Glutamatergic neuron (in vitro differentiated cells): ENCODE results near the gene QKI. TPM values are rescaled to one million over a fixed set of nuclear protein-coding genes. Genes with fewer than 3 reads are reported as not detected.
"Not testable (repeated sequence)": the region's sequence is repeated elsewhere in the genome, so short reads cannot be mapped to it uniquely, and the experiment has no call there.

Experiments
- DNase-seq: peaks from one replicate; pipeline ENCODE4 v3.0.0; 2022
- H3K27ac Mint-ChIP-seq: one replicate; pipeline ENCODE4 v1.8.0; 2020; ENCODE audit warnings: mild to moderate bottlenecking, mixed read lengths, inconsistent platforms; ENCODE audit not compliant: unreplicated experiment
- H3K27me3 Mint-ChIP-seq: one replicate; pipeline ENCODE4 v1.8.0; 2020; ENCODE audit warnings: mild to moderate bottlenecking, moderate library complexity, mixed read lengths, inconsistent platforms; ENCODE audit not compliant: unreplicated experiment
- H3K36me3 Mint-ChIP-seq: one replicate; pipeline ENCODE4 v1.8.0; 2020; ENCODE audit warnings: mild to moderate bottlenecking, mixed read lengths, inconsistent platforms; ENCODE audit not compliant: unreplicated experiment
- H3K4me1 Mint-ChIP-seq: one replicate; pipeline ENCODE4 v1.8.0; 2020; ENCODE audit warnings: mild to moderate bottlenecking, low read depth, mixed read lengths, inconsistent platforms; ENCODE audit not compliant: unreplicated experiment
- H3K4me3 Mint-ChIP-seq: one replicate; pipeline ENCODE4 v1.8.0; 2020; ENCODE audit warnings: mild to moderate bottlenecking, mixed read lengths, inconsistent platforms; ENCODE audit not compliant: unreplicated experiment
- H3K9me3 Mint-ChIP-seq: one replicate; pipeline ENCODE4 v1.8.0; 2020; ENCODE audit warnings: mild to moderate bottlenecking, moderate library complexity, mixed read lengths, inconsistent platforms; ENCODE audit not compliant: unreplicated experiment
- CTCF ChIP-seq: fragments of 200-600 bp; sonication (generic); IDR thresholded peaks from one replicate; pipeline ENCODE4 v1.5.0; 2021; ENCODE audit not compliant: partially characterized antibody, unreplicated experiment
- total RNA-seq: library from RNA; stranded (reverse); fragmentation: NEBNext Ultra II Directional; extraction: Animal tissue kit (Norgen Biotek cat#: 25700); gene quantifications from one replicate; pipeline ENCODE4 v1.2.1, GENCODE V29; 2021; ENCODE audit not compliant: unreplicated experiment

Gene QKI
- total RNA-seq, 1 donor from 2014 or later: 50.5 TPM

- DNase-seq: no peak
- Mint-ChIP-seq H3K9me3 (peaks cover 4% of the 10 kb centered on the region), H3K36me3 (peaks cover 21% of the 10 kb centered on the region), H3K4me1 (peaks cover 6% of the 10 kb centered on the region), H3K27ac (no peak overlapping the region), H3K27me3 (no peaks in the 10 kb centered on the region), H3K4me3 (no peak overlapping the region)
- no peak for TF ChIP-seq CTCF
These were observed 54.2 kb downstream of the QKI start for GRCh38 chr6:163468738-163469137.

- Mint-ChIP-seq H3K4me3 (no peak overlapping the region), H3K27ac (no peak overlapping the region), H3K9me3 (peaks cover 4% of the 10 kb centered on the region), H3K4me1 (peaks cover 6% of the 10 kb centered on the region), H3K27me3 (no peaks in the 10 kb centered on the region), H3K36me3 (peaks cover 21% of the 10 kb centered on the region)
- no peak for TF ChIP-seq CTCF
- no peak for DNase-seq
These were observed 55.0 kb downstream of the QKI start for GRCh38 chr6:163469459-163469985.

- no peaks in the 10 kb centered on the region for H3K27me3 Mint-ChIP-seq
- H3K27ac Mint-ChIP-seq: no peak overlapping the region
- DNase-seq: no peak
- TF ChIP-seq CTCF: no peak
- H3K4me3 Mint-ChIP-seq: no peak overlapping the region
- H3K36me3 Mint-ChIP-seq: peaks cover 21% of the 10 kb centered on the region
- H3K4me1 Mint-ChIP-seq: peaks cover 6% of the 10 kb centered on the region
- peaks cover 6% of the 10 kb centered on the region for H3K9me3 Mint-ChIP-seq
These were observed 56.1 kb downstream of the QKI start for GRCh38 chr6:163470611-163471010.

- TF ChIP-seq CTCF: no peak
- no peak for DNase-seq
- Mint-ChIP-seq H3K27me3 (no peaks in the 10 kb centered on the region), H3K4me3 (no peak overlapping the region), H3K27ac (no peak overlapping the region), H3K36me3 (peaks cover 17% of the 10 kb centered on the region), H3K9me3 (peaks cover 6% of the 10 kb centered on the region), H3K4me1 (no peaks in the 10 kb centered on the region)
These were observed 60.1 kb downstream of the QKI start for GRCh38 chr6:163474581-163474980.

GRCh38 chr6:163476946-163477345 lies 62.4 kb downstream of the QKI start:
- H3K36me3 Mint-ChIP-seq, H3K27ac Mint-ChIP-seq, H3K9me3 Mint-ChIP-seq, H3K4me3 Mint-ChIP-seq, DNase-seq, H3K4me1 Mint-ChIP-seq, H3K27me3 Mint-ChIP-seq: not testable (repeated sequence)
